Right lobe of liver (tissue), 4 donors: ENCODE data around the gene IFNL2.

Experiments
- CTCF ChIP-seq, 4 donors: fragments of 200-600 bp in 3 of 4; fragments of 450-650 bp in 1 of 4; IDR thresholded peaks; one replicate each; pipeline versions ENCODE4 v1.5.1 to v1.8.0; 2016 to 2022; ENCODE audit warnings: antibody characterized with exemption in 4 of 4, mild to moderate bottlenecking in 2 of 4
- POLR2A ChIP-seq: fragments of 450-650 bp; IDR thresholded peaks from one replicate; pipeline ENCODE4 v1.6.1; 2017; ENCODE audit warnings: antibody characterized with exemption, mild to moderate bottlenecking
- donor health status: DM: no; HTN: no; CAD: no.
- donor health status: DM: no; HTN: no; CAD: no.
- donor health status: DM: no; HTN: yes; CAD: no.

- no peak for TF ChIP-seq CTCF (IDR thresholded peaks at IDR 0.05)
- TF ChIP-seq POLR2A = no peak
Measured at GRCh38 chr19:39299832-39300231, 31.6 kb downstream of the IFNL2 start.
